Transverse colon (tissue), 4 donors: ENCODE results near the gene EPYC.

Source experiments
- EP300 ChIP-seq: sonication (generic); formaldehyde crosslinking; IDR thresholded peaks from one replicate; pipeline ENCODE4 v1.6.1; 2017; ENCODE audit warnings: antibody characterized with exemption, low read depth
- POLR2A ChIP-seq: fragments of 450-650 bp; IDR thresholded peaks from one replicate; pipeline ENCODE4 v1.6.1; 2016; ENCODE audit warnings: antibody characterized with exemption, mild to moderate bottlenecking, moderate library complexity
- POLR2AphosphoS5 ChIP-seq, 3 donors: sonication (generic); formaldehyde crosslinking; IDR thresholded peaks; one replicate each; pipeline ENCODE4 v1.6.1; 2016; ENCODE audit warnings: antibody characterized with exemption in 3 of 3
- TF ChIP-seq, protein P1 (sequence below), 5 experiments: fragments of 200-600 bp in 3 of 5; fragments of 450-650 bp in 2 of 5; sonication (generic) in 3 of 5; IDR thresholded peaks; 1 replicate in 2 of 5; 2 replicates in 3 of 5; pipeline ENCODE4 v1.5.1; 2016 to 2017; ENCODE audit warnings: antibody characterized with exemption in 5 of 5, inconsistent platforms in 3 of 5, mild to moderate bottlenecking in 2 of 5, moderate library complexity in 1 of 5

DNA sequence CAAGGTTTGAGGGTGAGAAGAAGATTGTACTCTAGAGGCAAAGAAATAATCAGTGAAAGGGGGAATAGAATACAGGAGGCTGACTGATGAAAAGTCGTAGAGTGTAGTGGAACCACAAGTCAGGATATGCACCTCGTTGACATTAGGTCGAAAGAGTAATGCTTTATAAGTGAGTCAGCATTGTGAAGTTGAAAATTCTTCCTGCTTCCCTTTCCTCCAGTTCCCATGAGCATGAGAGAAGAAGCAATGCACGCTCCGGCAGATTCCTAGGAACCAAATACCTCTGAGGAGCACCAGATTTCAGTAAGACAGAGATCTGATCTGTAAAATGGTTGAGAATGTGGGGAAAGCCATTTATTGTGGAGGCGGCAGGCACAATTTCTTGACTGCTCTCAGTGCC lies 66.3 kb downstream of the EPYC start:
- TF ChIP-seq, protein P1, sequence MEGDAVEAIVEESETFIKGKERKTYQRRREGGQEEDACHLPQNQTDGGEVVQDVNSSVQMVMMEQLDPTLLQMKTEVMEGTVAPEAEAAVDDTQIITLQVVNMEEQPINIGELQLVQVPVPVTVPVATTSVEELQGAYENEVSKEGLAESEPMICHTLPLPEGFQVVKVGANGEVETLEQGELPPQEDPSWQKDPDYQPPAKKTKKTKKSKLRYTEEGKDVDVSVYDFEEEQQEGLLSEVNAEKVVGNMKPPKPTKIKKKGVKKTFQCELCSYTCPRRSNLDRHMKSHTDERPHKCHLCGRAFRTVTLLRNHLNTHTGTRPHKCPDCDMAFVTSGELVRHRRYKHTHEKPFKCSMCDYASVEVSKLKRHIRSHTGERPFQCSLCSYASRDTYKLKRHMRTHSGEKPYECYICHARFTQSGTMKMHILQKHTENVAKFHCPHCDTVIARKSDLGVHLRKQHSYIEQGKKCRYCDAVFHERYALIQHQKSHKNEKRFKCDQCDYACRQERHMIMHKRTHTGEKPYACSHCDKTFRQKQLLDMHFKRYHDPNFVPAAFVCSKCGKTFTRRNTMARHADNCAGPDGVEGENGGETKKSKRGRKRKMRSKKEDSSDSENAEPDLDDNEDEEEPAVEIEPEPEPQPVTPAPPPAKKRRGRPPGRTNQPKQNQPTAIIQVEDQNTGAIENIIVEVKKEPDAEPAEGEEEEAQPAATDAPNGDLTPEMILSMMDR (IDR thresholded peaks at IDR 0.05), result no peak
- no peak for TF ChIP-seq POLR2A
- TF ChIP-seq EP300, result no peak
- no peak for TF ChIP-seq POLR2AphosphoS5 (IDR thresholded peaks at IDR 0.05)
